RPMI8226 (cell line): ENCODE results near the gene PRRT3.

Experiments used
- DNase-seq: peaks from one replicate; pipeline ENCODE4 v3.0.0-alpha.2; 2015

PRRT3 gene

DNA sequence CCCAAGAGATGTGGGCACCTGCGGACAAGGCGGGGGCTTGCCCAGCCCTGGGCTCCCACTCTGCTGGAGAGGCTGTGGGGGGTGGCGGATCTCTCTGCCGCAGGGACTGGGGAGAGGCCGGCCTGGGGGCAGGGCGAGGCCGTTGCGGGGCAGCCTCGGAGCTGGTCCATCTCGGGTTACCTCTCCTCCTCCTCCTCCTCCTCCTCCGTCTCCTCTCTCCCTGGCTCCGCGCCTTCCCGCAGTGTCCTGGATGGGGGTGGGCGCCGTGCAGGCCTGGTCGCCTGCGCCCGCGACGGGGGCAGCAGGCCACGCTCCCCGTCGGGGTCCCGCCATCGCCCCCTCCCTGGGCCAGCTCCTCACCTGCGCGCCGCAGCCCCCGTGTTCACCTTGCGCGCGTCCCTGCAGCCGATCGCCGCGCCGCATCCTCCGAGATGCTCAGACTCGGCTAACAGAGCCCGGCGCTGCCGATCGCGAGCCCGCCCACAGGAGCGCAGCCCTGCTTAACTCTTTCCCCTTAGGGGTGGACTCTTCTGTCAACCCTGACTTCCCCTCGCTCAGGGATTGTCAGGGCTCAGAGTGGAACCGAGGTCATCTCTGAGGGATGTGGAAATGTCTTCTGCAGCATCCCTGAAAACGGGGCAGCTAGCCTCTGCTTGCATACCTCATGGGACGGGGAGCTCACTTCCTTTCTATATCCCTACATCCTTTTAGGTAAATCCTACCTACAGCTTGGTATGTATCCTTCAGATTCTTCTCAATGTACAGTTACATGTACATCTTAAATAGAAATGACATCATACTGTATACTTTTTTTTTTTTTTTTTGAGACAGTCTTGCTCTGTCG lies at the start of gene PRRT3:
PRRT3 (minus strand) TSS at position 447 of the 844 bp plus-strand sequence. CDS start 2,293 bp downstream, outside the sequence.
- DNase-seq: peak; percentile 62

DNA sequence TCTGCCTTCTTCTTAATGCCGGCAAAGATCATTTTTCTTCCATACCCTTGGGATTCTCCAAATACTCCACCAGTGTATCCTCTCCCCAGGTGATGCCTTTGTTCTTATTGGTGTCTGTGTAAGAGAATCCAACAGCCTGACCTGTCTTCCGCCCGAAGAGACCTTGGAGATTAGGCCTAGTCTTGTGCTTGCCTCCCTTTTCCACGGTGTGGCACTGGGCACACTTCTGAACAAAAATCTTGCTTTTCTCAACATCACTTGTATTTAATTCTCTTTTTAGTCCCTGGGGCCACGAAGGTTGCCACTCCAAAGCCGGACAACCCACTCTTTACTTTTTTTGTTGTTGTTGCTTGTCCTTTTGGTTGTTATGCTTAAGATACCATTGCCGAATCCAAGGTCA lies 48.5 kb upstream of the PRRT3 start:
- no peak for DNase-seq

DNA sequence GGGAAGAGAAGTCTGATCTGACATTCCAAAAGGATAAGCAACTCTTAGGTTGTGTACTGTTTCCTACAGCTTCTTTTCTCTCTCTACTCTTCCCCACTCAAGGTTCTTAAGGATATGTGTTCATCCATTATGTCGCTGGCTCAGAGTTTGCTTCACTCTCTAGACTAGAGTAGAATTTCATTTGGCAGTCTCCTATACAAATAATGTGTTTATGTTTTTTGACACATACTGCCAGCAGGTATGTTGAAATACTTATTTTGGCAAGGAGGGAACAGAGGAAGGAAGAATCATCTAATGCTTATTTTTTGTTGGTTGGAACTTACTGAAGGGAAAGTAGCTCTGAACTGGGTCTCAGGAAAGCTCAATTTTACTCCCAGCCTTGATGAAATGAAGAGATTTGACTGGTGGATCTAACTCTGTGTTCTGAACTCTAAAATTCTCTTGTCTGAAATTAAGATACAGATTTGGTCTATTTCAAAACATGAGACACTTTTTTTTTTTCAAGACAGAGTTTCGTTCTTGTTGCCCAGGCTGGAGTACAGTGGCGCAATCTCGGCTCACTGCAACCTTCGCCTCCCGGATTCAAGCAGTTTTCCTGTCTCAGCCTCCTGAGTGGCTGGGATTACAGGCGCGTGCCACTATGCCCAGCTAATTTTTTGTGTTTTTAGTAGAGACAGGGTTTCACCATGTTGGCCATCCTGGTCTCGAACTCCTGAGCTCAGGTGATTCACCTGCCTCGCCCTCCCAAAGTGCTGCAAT lies 42.1 kb upstream of the PRRT3 start:
- no peak for DNase-seq

DNA sequence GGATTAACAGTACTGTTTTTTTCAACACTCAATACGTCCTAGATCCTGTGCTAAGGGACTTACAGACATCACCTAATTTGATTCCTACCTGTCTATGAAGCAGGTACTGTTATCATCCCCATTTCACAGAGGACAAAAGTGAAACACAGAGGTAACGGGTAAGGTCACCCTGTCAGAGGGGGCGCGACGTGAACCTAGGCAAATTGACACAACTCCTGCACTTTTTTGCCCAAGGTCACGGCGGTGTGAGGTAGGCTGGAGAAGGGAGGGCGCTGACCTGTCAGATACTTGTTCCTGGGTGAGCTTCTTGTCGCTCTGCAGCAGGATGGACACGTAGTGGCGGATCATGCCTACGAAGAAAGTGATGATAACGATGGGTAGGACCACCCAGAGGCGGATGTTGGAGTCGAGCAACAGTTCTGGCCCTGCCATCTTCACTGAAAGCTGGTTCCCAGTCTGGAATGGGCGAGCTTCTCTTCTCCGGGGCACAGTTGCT lies 34.1 kb upstream of the PRRT3 start:
- DNase-seq: no peak

DNA sequence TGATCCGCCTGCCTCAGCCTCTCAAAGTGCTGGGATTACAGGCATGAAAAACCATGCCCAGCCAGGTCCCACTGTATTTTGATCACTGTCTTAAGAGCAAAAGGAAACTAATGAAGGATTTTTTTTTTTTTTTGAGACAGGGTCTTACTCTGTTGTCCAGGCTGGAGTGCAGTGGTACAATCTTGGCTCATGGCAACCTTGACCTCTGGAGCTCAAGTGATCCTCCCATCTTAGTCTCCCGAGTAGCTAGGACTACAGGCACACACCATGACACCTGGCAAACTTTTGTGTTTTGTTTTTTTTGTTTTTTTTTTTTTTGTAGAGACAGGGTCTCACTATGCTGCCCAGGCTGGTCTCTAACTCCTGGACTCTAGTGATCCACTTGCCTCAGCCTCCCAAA lies 28.0 kb upstream of the PRRT3 start:
- no peak for DNase-seq

DNA sequence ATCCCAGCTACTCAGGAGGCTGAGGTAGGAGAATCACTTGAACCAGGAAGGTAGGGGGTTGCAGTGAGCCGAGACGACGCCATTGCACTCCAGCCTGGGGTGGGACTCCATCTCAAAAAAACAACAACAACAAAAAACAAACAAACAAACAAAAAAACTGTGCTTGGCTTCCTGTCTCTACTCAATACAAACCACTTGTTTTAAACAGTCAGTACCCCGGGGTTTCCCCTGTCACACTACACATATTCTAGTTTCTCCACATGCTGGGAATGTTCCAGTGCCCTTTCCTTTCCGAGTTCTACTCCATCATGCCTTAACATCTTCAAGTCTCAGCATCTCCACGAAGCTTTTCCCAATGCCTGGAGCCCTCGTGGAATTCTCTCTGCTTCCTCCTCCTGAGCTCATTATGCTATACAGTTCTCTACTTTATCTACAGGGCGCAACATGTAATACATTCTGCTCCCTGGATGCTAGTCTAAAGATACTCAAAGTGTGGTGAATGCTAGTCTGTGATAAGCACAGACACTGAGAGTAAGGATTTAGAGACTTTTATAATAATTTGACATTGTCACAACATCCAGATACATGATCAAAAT lies 26.6 kb upstream of the PRRT3 start:
- no peak for DNase-seq

DNA sequence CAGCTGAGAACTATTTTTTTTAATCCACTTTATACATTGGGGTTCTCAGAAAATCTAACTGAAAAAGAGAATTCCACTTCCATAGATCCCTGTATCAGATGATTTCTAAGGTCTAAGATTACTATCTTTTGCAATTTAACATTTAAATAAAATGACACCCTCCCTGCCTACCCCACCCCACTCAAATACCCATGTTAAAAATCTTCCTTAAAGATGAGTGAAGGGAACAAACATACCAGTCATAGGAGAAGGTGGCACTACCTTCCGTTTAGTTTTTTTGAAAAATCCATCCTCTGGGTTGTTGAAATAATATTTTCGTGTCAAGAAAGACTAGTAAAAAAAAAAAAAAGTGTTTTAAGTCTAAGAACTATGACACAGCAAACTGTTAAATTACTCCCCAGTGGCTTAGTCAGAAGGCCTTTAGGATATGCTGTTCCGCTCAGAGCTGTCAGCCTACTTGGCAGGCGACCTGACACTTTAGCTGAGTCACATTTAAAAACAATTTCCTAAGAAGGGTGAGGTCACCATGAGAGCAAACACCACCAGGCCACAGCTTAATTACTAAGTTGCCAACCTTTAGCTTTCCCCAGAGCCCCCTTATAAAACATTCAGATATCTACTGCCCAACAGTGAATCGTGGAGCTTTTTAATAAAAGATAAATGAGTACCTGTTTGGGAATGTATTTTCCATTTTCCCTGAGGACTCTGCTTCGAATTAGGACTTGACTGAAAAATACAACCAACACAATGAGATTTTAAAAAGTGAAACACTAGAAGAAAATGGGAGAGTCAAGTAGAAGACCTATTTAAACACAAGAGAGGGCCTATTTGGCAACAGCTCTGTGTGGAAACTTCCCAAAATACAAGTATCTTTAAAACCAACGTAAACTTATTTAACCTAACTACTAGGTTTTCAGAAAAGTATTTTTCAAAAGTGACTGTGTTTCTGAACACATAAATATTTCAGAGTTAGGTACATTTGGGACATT lies 24.8 kb upstream of the PRRT3 start:
- DNase-seq: no peak

DNA sequence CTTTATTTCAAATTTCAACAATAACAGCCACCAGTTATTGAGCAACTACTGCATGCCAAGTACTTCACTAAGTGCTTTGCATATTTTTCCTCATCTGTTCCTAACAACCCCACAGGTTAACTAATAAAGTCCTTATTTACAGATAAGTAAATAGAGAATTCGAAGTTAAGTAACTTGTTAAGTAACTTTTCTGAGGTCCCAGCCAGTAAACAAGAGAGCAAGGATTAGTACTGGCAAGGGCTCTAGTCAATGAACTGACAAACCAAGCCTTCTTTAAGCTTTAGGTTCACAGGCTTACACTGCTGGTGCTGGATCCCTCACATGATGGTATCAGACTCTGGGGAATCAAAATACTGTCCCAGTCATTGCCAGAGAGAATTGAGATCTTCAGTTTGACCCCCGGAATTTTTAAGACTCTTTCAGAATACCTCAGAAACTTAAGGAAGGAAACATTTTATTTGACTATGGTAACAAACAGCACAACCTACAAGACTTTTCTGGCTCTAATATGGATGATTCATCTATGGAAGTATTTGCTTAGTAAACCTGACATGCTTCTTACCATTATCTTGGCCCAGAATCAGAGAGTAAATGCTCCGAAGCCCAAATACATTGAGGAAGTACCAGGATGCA lies 17.9 kb upstream of the PRRT3 start:
- no peak for DNase-seq

DNA sequence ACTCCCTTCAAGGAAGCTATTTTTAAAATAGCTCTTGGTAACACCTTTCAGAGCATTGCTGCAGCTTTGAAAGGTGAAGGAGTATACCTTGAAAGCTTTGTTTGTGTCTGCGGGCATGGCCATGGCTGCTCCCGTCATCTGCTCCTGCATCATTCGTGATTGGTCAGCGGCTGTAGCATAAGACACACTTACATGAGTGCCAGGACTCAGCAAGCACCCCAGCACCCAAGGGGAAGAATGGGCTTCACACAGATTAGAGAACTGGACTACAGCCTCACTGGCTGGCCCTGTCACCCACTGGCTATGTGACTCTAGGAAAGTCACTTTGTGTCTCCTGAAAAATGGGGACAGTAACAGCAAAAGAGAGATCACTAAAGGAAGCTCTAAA lies 17.4 kb upstream of the PRRT3 start:
- DNase-seq: no peak

DNA sequence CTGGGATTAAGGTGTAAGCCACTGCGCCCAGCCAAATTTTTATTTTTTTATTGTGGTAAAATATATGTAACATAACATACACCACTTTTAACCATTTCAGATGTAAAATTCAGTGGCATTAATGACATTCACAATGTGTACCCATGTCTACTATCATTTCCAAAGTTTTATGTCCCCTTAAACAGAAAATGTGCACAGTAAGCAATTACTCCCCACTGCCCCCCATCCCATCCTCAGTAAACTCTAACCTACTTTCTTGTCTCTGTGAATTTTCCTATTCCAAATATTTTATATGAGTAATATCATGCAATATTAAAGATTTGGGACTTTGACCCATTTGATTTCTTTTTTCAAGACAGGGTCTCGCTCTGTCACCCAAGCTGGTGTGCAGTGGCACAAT lies 14.6 kb upstream of the PRRT3 start:
- no peak for DNase-seq

DNA sequence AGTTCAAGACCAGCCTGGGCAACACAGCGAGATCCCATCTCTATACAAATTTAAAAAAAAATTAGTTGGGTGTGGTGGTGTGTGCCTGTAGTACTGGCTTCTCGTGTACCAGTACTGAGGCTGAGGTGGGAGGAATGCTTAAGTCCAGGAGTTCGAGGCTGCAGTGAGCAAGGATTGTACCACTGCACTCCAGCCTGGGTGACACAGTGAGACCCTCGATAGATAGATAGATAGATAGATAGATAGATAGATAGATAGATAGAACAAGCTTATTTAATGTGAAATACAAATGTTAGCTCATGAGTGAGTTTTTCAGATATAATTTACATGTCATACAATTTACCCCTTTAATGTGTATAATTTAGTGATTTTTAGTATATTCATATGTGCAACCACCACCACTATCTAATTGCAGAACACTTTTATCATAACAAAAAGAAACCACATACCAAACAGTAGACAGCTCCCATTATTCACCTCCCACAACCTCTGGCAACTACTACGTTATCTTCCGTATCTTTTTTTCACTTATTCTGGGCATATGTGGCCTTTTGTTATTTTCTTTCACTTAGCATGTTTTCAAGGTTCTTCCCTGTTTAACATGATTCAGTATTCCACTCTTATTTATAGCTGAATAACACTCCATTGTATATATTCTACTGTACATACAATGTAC lies 13.1 kb upstream of the PRRT3 start:
- no peak for DNase-seq

DNA sequence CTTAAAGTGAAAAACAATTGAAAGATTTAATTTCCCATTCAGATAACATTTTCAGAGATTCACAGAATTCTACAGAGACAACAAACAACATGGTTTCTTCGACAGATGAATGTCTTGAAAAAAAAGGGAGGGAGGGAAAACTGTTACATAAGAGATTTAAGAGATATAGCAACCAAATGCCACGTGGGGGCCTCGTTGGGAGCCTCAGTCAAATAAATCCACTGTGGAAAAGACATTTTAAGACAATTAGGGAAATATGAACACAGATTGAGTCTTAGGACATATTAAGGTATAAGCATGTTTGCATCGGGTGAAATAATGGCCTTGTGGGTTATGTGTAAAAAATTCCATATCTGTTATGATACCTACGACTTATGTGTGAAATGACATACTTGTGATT lies 5.0 kb upstream of the PRRT3 start:
- DNase-seq: no peak

DNA sequence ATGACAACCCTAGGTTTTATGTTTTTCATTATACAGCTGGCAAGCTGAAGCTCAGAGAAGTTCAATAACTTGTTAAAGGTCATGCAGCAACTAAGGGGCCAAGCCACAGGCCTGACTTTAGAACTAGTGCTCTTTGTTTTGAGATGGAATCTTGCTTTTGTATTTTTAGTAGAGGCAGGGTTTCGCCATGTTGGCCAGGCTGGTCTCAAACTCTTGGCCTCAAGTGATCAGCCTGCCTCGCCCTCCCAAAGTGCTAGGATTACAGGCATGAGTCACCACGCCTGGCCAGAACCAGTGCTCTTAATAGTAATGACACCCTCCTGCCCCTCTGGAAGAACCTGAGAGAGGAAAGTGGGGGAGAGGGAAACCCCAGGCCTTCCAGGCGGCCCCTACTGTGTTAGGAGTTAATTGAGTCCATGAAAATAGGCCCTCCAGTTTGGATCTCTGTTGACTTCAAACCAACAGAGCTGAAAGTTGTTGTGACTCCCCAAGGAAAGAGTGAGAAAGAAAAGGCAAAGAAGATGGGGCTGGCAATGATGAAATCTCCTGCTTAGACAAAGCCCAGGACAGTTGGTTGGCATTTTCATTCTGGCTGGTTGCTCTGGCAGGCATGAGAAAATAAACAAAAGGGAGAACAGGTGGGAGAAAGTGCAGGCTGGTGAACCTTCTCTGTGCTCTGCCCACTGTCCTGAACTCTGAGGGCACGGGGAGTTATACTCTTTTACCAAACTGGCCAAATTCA lies 3.6 kb upstream of the PRRT3 start:
- DNase-seq: no peak

DNA sequence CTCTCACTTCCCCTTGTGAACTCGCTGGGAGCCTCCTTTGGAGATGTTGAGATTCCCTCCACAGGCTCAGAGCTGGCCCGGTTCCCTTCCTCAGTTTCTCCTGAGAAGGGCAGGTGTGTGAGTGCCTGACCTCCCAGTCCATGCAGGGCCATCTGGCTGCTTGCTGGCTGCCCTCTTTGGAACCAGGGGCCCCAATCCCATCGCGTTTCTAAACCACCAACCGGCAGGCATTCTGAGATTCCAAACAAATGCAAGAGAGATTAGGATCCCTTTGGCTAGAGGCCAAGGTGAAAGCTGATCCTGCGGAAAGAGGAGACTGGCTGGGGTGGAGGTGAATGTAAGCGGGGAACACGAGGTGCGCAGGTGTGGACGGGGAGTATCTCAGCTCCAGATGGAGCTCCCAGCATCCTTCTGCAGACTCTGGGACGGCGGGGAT lies 2.9 kb upstream of the PRRT3 start:
- no peak for DNase-seq

DNA sequence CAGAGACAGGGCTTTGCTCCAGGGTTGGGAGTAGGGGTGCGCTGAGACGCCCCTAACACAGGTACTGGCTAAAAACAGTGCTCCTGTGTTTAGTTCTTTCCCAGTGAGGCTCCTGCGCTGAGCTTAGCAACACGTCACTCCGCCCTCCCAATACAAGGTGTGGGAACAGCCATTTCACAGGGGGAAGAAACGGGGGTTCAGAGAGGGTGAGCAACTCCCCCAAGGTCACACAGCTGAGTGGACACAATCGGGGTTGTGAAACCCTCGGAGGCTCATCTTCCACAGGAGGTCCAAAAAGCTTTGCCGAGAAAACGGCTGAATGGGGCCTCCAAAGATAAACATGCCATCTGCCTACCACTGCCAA lies 628 bp downstream of the PRRT3 start:
- DNase-seq: no peak

DNA sequence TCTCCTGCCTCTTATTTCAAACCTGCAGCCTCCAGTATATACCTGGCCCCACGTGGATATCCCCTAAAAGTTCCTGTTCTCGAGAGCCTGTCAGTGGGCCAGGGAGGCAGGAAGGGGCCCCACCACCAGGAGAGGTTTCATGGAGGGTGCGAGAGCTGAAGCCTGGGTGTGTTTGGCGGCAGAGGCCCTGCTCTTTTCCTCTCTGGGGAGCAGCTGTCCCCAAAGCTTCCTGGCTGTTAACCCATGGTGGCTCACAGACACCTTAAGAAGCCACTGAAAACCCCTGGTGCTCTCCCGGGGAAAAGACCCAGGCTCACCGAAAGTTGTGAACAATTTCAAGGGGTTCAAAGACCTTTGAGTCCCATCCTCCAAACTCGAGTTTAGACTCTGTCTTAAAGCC lies 1.1 kb downstream of the PRRT3 start:
- DNase-seq: no peak

DNA sequence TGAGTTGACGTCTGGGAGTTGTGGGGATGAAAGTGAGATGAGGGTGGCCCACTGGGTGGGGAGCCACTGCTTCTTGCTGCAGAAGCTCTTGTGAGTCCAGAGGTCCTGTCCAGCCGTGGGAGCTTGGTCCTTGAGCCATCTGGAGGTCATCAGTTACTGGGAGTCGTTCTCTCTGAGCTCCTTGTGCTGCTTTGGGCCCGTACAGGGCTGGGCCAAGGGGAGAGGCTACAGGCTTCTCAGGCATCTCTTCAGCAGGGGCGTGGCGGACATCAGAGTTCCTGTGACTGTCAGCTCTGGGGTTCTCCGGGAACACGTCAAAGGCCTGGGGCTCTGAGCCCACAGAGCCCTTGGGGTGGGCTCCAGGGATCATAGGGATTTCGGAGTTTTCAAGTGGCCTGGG lies 2.6 kb downstream of the PRRT3 start:
- DNase-seq: no peak

DNA sequence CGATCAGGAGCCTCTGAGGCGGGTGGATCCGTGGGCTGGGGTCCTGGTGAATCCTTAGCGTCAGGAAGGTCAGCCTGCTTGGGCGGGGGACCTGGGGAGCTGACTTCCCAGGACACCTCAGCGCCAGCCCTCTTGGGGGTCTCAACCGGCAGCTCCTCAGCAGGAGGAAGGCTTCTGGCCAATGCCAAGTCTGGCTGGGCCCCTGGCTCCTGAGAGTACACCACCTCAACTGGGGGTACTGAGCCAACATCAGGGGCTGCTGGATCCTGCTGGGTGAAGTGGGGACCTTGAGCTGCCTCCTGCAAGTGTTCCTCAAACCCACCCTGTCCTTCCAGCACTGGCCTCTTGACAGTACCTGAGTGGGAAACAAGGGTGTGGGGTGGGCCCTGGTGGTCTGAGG lies 3.1 kb downstream of the PRRT3 start:
- no peak for DNase-seq

DNA sequence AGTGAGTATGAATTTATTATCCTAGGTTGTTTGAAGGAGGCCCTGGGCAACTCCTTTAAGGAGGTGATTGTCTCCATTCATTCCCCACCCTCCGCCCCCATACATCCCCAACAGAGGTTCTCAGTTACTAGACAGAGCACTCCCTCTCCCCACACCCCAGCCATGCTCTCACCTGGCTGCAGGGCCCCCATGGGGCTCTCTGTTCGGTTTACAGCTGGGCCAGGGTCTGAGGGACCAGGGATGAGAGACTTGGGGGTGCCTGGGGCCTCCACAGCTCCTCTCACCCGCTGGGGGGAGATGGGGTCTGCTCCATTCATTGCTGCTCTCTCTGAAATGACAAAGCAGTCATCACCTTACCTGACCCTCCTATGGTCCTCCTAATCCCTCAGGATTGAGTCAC lies 3.6 kb downstream of the PRRT3 start:
- no peak for DNase-seq
